Ectodermal cell (in vitro differentiated cells): ENCODE data around the gene ALDH3A1. TPM values are rescaled to one million over a fixed set of nuclear protein-coding genes. Genes with fewer than 3 reads are reported as not detected.

Experiments
- H3K27ac ChIP-seq: 2 replicates; pipeline ENCODE4 v1.7.0; 2013; ENCODE audit warnings: mild to moderate bottlenecking, low read depth, low read length; ENCODE audit not compliant: insufficient read depth, poor library complexity, severe bottlenecking
- H3K27me3 ChIP-seq: 2 replicates; pipeline ENCODE4 v1.7.0; 2013; ENCODE audit warnings: mild to moderate bottlenecking, low read length; ENCODE audit not compliant: insufficient read depth, control insufficient read depth, poor library complexity, severe bottlenecking
- H3K36me3 ChIP-seq: one replicate; pipeline ENCODE4 v1.7.0; 2013; ENCODE audit warnings: low read length; ENCODE audit not compliant: control insufficient read depth, insufficient read depth
- H3K4me1 ChIP-seq: one replicate; pipeline ENCODE4 v1.7.0; 2013; ENCODE audit warnings: low read length; ENCODE audit not compliant: control insufficient read depth, insufficient read depth
- H3K4me3 ChIP-seq: 2 replicates; pipeline ENCODE4 v1.7.0; 2013; ENCODE audit warnings: low read depth, low read length, control low read depth; ENCODE audit not compliant: insufficient read depth
- H3K9me3 ChIP-seq: 2 replicates; pipeline ENCODE4 v1.7.0; 2013; ENCODE audit warnings: mild to moderate bottlenecking, low read length, moderate library complexity; ENCODE audit not compliant: control insufficient read depth
- WGBS, 2 experiments: methylation state at CpG; one replicate each; pipeline ENCODE4 v1.1.7; 2013; ENCODE audit warnings: missing lambda C conversion rate in 2 of 2; 5-methylcytosine and 5-hydroxymethylcytosine counted together
- polyA plus RNA-seq, 4 experiments: library from polyadenylated mRNA; stranded (reverse); fragments of 50-300 nt; gene quantifications; one replicate each; pipeline ENCODE4 v1.2.3, GENCODE V29; 2013

The ALDH3A1 gene
- polyA plus RNA-seq (2013, experiment 1 of 4) = 0.80 TPM
- polyA plus RNA-seq (2013, experiment 2 of 4) = 0.44 TPM
- polyA plus RNA-seq (2013, experiment 3 of 4) = 0.75 TPM
- polyA plus RNA-seq (2013, experiment 4 of 4) = 0.24 TPM

DNA sequence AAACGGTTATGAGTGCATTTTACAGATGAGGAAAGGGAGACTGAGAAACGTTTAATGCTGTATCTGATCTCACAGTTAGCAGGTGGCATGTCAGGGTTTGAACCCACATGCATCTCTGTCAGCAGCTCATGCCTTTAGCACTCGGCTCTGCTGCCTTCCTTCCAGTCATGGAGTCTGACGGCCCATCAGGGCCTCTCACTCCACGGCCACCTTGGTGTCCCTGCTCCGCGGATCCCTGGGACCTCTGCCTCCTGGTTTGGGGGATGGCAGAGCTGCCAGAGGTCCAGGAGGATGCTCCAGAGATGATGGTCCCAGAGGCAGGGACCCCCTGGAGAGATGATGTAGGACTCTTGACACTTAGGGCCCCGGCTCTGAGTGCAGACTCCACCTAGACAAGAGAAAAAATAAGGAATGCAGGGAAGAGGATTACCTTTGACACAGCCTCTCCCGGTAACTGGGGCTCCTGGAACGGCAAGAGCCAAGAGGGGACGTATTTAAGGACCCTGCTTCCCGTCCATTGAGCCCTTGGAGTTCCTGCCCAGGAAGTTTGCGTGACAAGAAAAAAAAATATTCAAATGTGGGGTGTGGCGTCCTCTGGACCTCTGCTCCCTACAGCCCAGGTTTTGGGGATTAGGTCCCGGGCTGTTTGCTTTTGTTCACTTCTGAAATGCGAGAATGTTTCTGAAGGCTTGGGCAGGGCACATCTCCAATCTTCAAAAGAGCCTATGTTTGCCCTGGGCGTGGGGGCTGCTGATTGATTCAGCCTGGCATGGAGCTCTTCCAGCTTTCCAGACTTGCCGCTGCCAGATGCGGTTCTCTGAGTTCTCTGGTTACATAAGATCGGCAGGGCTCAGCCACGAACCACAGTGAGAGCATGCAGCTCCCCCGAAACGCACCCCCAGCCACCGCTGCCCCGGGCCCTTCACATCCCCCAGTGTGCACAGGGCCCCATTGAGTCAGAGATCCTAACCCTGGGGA, at the start of gene ALDH3A1:
Gene ALDH3A1, minus strand, starts transcription at position 470 of the 978 bp plus-strand sequence. CDS start 3,169 bp downstream, outside the sequence.
- no peak within 1 kb of the TSS for H3K4me3 ChIP-seq
- WGBS, 2 experiments = 87 to 89% methylated on average over 25 of the region's 25 CpGs
- no peaks in the 10 kb centered on the region for H3K9me3 ChIP-seq
- peaks cover 8% of the 10 kb centered on the region for H3K27me3 ChIP-seq
- H3K27ac ChIP-seq = no peak within 1 kb of the TSS
- H3K4me1 ChIP-seq = peaks cover 9% of the 10 kb centered on the region
- H3K36me3 ChIP-seq = no peaks in the 10 kb centered on the region

DNA sequence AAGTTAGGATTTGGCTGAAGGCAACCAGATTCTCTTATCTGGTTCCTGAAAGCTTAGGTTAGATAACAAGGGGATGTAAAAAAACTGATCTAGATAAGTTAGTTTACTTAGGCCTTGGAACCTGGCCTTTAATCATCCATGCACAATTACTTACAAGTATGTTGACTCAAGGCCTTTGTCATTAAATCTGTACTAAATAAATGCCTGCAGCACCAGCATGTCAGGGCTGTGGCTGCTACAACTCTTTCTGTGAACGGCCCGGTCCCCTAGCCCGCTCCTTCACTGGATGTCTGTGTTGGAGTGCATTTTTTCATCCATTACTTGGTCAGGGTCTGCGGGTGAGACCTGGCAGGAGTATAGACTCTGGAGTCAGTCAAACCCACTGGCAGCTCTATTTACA, 48.4 kb upstream of the ALDH3A1 start:
- Histone ChIP-seq H3K27me3 (no peaks in the 10 kb centered on the region), H3K27ac (no peak overlapping the region), H3K4me3 (no peak overlapping the region), H3K4me1 (no peaks in the 10 kb centered on the region), H3K36me3 (peaks cover 43% of the 10 kb centered on the region), H3K9me3 (no peaks in the 10 kb centered on the region)
- 88 to 97% methylated on average over 4 of the region's 4 CpGs for WGBS, 2 experiments

DNA sequence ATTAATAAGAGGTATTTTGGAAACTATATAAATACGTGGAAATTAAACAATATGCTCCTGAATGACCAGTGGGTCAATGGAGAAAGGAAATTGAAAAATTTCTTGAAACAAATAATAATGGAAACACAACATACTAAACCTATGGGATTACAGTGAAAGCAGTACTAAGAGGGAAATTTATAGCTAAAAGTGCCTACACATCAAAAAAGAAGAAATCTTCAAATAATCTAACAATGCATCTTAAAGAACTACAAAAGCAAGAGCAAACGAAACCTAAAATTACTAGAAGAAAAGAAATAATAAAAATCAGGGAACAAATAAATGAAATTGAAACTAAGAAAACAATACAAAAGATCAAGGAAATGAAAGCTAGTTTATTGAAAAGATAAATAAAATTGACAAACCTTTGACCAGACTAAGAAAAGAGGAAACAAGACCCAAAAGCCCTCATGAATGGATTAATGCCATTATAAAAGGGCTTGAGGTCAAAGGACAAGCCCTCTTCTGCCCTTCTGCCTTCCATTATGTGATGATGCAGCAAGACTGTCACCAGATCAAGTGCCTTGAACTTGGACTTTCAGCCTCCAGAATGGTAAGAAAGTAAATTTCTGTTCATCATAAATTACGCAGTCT, 43.9 kb upstream of the ALDH3A1 start:
- H3K27ac ChIP-seq = no peak overlapping the region
- no peaks in the 10 kb centered on the region for H3K4me1 ChIP-seq
- WGBS, 2 experiments = 97 to 100% methylated on average over 1 of the region's 3 CpGs
- H3K4me3 ChIP-seq = no peak overlapping the region
- H3K9me3 ChIP-seq = no peaks in the 10 kb centered on the region
- H3K36me3 ChIP-seq = peaks cover 38% of the 10 kb centered on the region
- no peaks in the 10 kb centered on the region for H3K27me3 ChIP-seq

DNA sequence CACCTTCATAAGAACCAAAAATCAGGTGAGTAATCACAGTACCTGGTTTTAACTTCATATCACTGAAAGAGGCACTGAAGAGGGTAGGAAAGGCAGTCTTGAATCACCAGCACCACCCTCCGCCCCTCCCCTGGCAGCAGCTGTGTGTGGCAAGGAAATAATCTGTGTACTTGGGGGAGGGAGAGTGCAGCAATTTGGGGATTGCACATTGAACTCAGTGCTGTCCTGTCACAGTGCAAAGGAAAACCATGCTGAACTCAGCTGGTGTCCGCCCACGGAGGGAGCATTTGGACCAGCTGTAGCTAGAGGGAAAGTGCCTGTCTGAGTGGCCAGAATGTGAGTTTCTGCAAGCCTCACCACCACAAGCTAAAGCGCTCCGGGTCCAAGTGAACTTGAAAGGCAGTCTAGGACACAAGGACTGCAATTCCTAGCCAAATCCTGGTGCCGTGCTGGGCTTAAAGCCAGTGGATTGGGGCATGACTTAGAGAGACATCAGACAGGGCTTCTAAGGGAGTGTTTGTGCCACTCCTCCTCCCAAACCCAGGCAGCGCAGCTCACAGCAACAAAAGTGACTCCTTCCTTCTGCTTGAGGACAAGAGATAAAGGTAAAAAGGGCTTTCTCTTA, 39.7 kb upstream of the ALDH3A1 start:
- H3K36me3 ChIP-seq = peaks cover 6% of the 10 kb centered on the region
- WGBS, 2 experiments = 90 to 93% methylated on average over 7 of the region's 7 CpGs
- H3K27me3 ChIP-seq = no peaks in the 10 kb centered on the region
- H3K4me3 ChIP-seq = no peak overlapping the region
- no peak overlapping the region for H3K27ac ChIP-seq
- no peaks in the 10 kb centered on the region for H3K4me1 ChIP-seq
- H3K9me3 ChIP-seq = no peaks in the 10 kb centered on the region

DNA sequence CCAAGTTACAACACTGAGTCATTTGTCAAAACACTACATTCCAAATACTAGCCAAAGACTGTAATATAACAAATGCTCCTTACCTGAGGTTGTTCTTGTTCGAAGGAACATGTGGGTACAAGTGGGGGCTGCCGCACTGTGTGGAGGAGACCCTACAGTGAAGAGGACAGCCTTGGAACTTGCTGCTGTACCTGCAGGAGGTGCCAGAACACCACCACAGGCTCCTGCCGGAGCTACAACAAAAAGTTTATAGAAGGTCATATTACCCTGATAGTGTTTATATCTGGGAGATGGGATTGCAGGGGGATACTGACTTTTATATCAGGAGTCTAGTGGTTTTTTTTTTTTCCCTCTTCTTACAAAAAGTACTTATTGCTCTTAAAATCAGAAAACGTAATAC, 37.8 kb upstream of the ALDH3A1 start:
- peaks cover 4% of the 10 kb centered on the region for H3K36me3 ChIP-seq
- WGBS, 2 experiments = 90 to 96% methylated on average over 3 of the region's 4 CpGs

DNA sequence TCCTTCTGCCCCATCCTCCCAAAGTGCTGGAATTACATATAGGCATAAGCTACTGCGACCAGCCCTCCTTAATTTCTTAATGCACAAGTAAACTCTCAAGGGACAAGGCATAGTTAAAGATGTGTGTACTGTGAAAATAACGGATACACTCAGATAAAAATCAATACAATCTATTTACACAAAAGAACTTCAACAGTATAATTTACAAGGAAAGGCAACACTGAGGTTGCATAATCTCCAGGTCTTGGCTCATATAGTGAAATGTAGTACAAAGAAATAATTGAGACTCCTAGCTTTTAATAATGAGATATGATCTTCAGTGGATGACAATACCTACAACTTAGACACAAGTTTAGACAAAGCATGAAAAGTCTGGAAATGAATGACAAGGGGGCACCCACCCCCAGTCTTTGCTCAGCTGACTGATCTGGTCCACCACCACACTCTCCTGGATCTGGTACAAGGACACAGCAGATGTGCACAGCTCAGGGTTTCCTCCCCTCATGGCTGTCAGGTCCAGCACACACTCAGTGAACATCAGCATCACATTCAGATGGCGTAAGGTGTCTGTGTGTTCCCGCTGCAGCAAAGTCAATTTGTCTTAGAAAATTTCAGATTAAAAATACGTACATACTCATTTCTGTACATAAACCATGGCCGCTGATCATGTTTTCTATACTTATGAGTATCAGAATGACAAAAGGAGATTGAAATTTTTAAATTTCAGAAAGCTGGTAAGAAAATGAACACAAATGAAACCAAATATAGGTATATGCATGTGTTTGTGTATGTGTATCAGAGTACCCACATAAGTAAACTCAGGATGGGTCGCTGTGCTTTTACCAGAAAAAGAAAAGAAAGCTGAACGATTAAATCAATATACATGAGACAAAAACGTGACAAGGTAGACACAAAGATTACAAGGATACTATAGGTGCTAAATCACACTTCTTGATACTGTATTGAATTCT, 33.7 kb upstream of the ALDH3A1 start:
- Histone ChIP-seq H3K27me3 (no peaks in the 10 kb centered on the region), H3K4me3 (no peak overlapping the region), H3K36me3 (peaks cover 3% of the 10 kb centered on the region), H3K9me3 (no peaks in the 10 kb centered on the region), H3K4me1 (no peaks in the 10 kb centered on the region), H3K27ac (no peak overlapping the region)
- 96 to 99% methylated on average over 7 to 8 of the region's 9 CpGs for WGBS, 2 experiments

More for the DNA sequence above, 37.8 kb upstream of the ALDH3A1 start:
- Histone ChIP-seq H3K4me1 (no peaks in the 10 kb centered on the region), H3K4me3 (no peak overlapping the region), H3K27ac (no peak overlapping the region), H3K27me3 (no peaks in the 10 kb centered on the region), H3K9me3 (no peaks in the 10 kb centered on the region)

DNA sequence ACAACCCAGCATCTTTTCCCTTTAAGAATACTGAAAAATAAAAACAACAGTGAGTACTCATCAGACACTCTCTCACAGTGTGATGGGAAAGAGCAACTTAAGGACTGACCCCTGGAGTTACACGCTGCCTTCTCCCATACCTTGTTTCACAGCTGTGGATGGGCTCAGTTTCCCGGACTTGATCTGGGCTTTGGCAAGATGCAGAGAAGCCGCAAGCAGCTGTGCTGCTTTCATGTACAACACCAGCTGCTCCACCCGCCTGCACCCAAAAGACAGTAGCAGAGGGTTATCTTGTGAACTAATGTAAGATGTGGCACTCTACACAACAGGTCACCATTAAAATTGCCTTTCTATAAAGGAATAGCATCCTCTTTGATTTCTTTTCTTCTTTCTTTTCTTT, 32.7 kb upstream of the ALDH3A1 start:
- Histone ChIP-seq H3K27ac (no peak overlapping the region), H3K9me3 (no peaks in the 10 kb centered on the region), H3K36me3 (peaks cover 3% of the 10 kb centered on the region), H3K27me3 (no peaks in the 10 kb centered on the region), H3K4me1 (no peaks in the 10 kb centered on the region), H3K4me3 (no peak overlapping the region)
- WGBS, 2 experiments = 91 to 92% methylated on average over 4 of the region's 4 CpGs

DNA sequence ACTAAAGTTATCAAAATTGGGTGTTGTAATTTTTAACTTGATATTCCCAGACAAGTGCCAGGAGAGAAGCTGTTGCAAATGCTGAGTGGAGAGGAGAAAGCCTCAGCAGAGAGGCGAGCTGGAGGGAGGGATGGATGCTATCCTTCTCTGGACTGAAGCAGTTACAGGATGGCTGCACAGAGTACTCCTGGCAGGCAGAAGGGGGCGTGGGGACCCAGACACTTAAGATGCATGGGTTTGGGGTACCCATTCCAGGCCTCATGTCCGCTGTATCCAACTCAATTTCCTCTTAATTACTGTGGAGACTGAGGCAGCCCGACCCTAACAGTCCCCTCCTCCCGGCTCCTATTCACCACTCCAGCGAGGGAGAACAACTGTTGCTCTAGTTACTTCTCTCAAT, 25.4 kb upstream of the ALDH3A1 start:
- Histone ChIP-seq H3K4me3 (no peak overlapping the region), H3K4me1 (no peaks in the 10 kb centered on the region), H3K27ac (no peak overlapping the region), H3K9me3 (no peaks in the 10 kb centered on the region), H3K36me3 (peaks cover 3% of the 10 kb centered on the region), H3K27me3 (no peaks in the 10 kb centered on the region)
- 88 to 92% methylated on average over 6 of the region's 6 CpGs for WGBS, 2 experiments

DNA sequence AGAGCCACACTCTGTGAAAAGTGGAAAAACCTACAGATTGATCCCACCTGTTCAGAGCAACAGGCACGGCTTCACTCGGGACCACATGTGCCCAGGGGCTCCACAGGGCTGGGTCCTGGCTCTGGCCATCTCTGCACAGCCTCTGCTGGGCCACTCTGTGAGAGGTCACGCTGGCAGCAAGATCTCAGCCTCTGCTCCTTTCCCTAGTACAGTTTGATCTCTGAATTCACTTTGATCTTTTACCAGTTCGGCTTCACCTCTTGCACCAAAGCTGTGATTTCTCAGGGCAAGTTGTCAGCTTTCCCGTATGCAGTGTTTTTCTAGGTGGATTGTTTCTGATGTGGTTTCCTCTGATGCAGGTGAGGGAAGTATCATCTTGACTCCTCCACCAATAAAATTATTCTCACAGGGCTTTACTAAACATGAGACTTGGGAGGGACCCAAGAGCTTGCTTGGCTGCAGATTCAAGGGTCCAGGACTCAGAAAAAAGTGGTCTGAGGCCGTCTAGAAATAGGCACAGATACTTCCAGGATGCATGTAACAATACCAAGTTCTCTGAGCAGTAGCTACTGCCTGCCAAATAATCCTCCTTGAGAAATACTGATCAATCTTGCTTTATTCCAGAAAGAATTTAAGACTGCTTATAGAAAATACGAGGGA, 24.0 kb upstream of the ALDH3A1 start:
- no peak overlapping the region for H3K4me3 ChIP-seq
- no peaks in the 10 kb centered on the region for H3K9me3 ChIP-seq
- no peaks in the 10 kb centered on the region for H3K27me3 ChIP-seq
- 80 to 81% methylated on average over 7 of the region's 7 CpGs for WGBS, 2 experiments
- H3K36me3 ChIP-seq = no peaks in the 10 kb centered on the region
- H3K4me1 ChIP-seq = no peaks in the 10 kb centered on the region
- no peak overlapping the region for H3K27ac ChIP-seq
